SK-N-SH treated with all-trans-retinoic acid at 6 μM for 48 hours (cell line): ENCODE results near the gene AVPR1A.

Experiments
- ATAC-seq: fragments of 200-7000 bp; cut with Tn5 transposase; 3 replicates; pipeline ENCODE4 v1.9.1; 2020; ENCODE audit warnings: mild to moderate bottlenecking, moderate library complexity
- ARNTL ChIP-seq: fragments of 450-650 bp; formaldehyde crosslinking; IDR thresholded peaks from 2 replicates; pipeline ENCODE4 v1.5.0; 2020; ENCODE audit warnings: low read depth, mild to moderate bottlenecking, moderate library complexity, borderline replicate concordance
- BACH2 ChIP-seq: fragments of 250-450 bp; sonication (Bioruptor Pico); IDR thresholded peaks from 2 replicates; pipeline ENCODE4 v1.9.0; 2021; ENCODE audit warnings: mild to moderate bottlenecking, borderline replicate concordance
- CREB5 ChIP-seq: fragments of 250-450 bp; sonication (Bioruptor Pico); IDR thresholded peaks from 2 replicates; pipeline ENCODE4 v1.5.1; 2020; ENCODE audit warnings: low read depth, mild to moderate bottlenecking, moderate library complexity
- CSDC2 ChIP-seq: fragments of 250-450 bp; sonication (Bioruptor Pico); IDR thresholded peaks from 2 replicates; pipeline ENCODE4 v1.5.0; 2020; ENCODE audit warnings: mild to moderate bottlenecking, moderate library complexity
- CSRNP3 ChIP-seq: fragments of 250-450 bp; sonication (Bioruptor Pico); IDR thresholded peaks from 2 replicates; pipeline ENCODE4 v1.5.1; 2021; ENCODE audit warnings: mild to moderate bottlenecking, moderate library complexity
- ESRRG ChIP-seq: fragments of 250-450 bp; sonication (Bioruptor Pico); IDR thresholded peaks from 2 replicates; pipeline ENCODE4 v1.6.1; 2021; ENCODE audit warnings: mild to moderate bottlenecking
- GLIS3 ChIP-seq: fragments of 250-450 bp; sonication (Bioruptor Pico); IDR thresholded peaks from 2 replicates; pipeline ENCODE4 v1.5.0; 2020; ENCODE audit warnings: mild to moderate bottlenecking, moderate library complexity
- OSR1 ChIP-seq: fragments of 250-450 bp; sonication (Bioruptor Pico); IDR thresholded peaks from 2 replicates; pipeline ENCODE4 v1.8.0; 2022; ENCODE audit warnings: moderate library complexity, mild to moderate bottlenecking, inconsistent platforms
- PATZ1 ChIP-seq: fragments of 250-450 bp; sonication (Bioruptor Pico); IDR thresholded peaks from 2 replicates; pipeline ENCODE4 v1.8.0; 2020; ENCODE audit warnings: mild to moderate bottlenecking, moderate library complexity, borderline replicate concordance
- POU6F1 ChIP-seq: fragments of 250-450 bp; sonication (Bioruptor Pico); IDR thresholded peaks from 2 replicates; pipeline ENCODE4 v1.8.0; 2021; ENCODE audit warnings: low read depth, mild to moderate bottlenecking, moderate library complexity, borderline replicate concordance
- PPARA ChIP-seq: fragments of 250-450 bp; sonication (Bioruptor Pico); IDR thresholded peaks from 2 replicates; pipeline ENCODE4 v1.5.0; 2020; ENCODE audit warnings: mild to moderate bottlenecking, borderline replicate concordance
- TCF4 ChIP-seq: fragments of 250-450 bp; sonication (Bioruptor Pico); IDR thresholded peaks from 2 replicates; pipeline ENCODE4 v1.8.0; 2021; ENCODE audit warnings: mild to moderate bottlenecking, moderate library complexity, borderline replicate concordance
- TOX ChIP-seq: fragments of 250-450 bp; sonication (Bioruptor Pico); IDR thresholded peaks from 2 replicates; pipeline ENCODE4 v1.8.0; 2021; ENCODE audit warnings: mild to moderate bottlenecking, moderate library complexity, borderline replicate concordance
- TSHZ2 ChIP-seq: fragments of 250-450 bp; sonication (Bioruptor Pico); IDR thresholded peaks from 2 replicates; pipeline ENCODE4 v1.5.0; 2020; ENCODE audit warnings: mild to moderate bottlenecking, moderate library complexity
- ZC3H10 ChIP-seq: fragments of 250-450 bp; sonication (Bioruptor Pico); IDR thresholded peaks from 2 replicates; pipeline ENCODE4 v1.5.1; 2021; ENCODE audit warnings: mild to moderate bottlenecking, moderate library complexity
- ZFP3 ChIP-seq: fragments of 250-450 bp; sonication (Bioruptor Pico); IDR thresholded peaks from 2 replicates; pipeline ENCODE4 v1.5.0; 2020; ENCODE audit warnings: mild to moderate bottlenecking, moderate library complexity
- ZFP30 ChIP-seq: fragments of 450-650 bp; formaldehyde crosslinking; IDR thresholded peaks from 2 replicates; pipeline ENCODE4 v1.5.0; 2022; ENCODE audit warnings: mild to moderate bottlenecking, moderate library complexity
- ZNF565 ChIP-seq: fragments of 450-650 bp; formaldehyde crosslinking; conservative IDR thresholded peaks from 2 replicates; pipeline ENCODE4 v1.5.0; 2020; ENCODE audit warnings: low read depth, mild to moderate bottlenecking, moderate library complexity
- ZNF70 ChIP-seq: fragments of 450-650 bp; formaldehyde crosslinking; IDR thresholded peaks from 2 replicates; pipeline ENCODE4 v1.5.0; 2020; ENCODE audit warnings: mild to moderate bottlenecking, moderate library complexity
- ZNF8 ChIP-seq: fragments of 450-650 bp; formaldehyde crosslinking; IDR thresholded peaks from 2 replicates; pipeline ENCODE4 v1.5.0; 2020; ENCODE audit warnings: mild to moderate bottlenecking, moderate library complexity

The AVPR1A gene

GRCh38 chr12:63150713-63151622 is at the start of gene AVPR1A:
AVPR1A (minus strand) TSS chr12:63151201; CDS start chr12:63150836, 365 bp downstream.
- TF ChIP-seq ZFP3 (CRISPR knock-in tag) = no peak
- TF ChIP-seq ZC3H10 (CRISPR knock-in tag) = no peak
- no peak for TF ChIP-seq TSHZ2
- no peak for TF ChIP-seq CREB5
- TF ChIP-seq POU6F1 (CRISPR knock-in tag) = no peak
- no peak for TF ChIP-seq GLIS3
- no peak for TF ChIP-seq BACH2 (CRISPR knock-in tag)
- no peak for TF ChIP-seq ZNF565 (CRISPR knock-in tag)
- TF ChIP-seq TCF4 (CRISPR knock-in tag) = no peak
- TF ChIP-seq CSDC2 (CRISPR knock-in tag) = no peak
- no peak for TF ChIP-seq TOX (CRISPR knock-in tag)
- no peak for TF ChIP-seq ARNTL (CRISPR knock-in tag)
- TF ChIP-seq ESRRG (CRISPR knock-in tag) = no peak
- TF ChIP-seq PPARA = no peak
- no peak for TF ChIP-seq ZNF70 (CRISPR knock-in tag)
- TF ChIP-seq OSR1 = no peak
- TF ChIP-seq PATZ1 (CRISPR knock-in tag) = no peak
- TF ChIP-seq CSRNP3 = no peak
- peak; percentile 25 for ATAC-seq

- ATAC-seq = no peak
These were observed 45.2 kb upstream of the AVPR1A start for GRCh38 chr12:63196168-63196567.

More at GRCh38 chr12:63196168-63196567, 45.2 kb upstream of the AVPR1A start:
- TF ChIP-seq ZNF70 (CRISPR knock-in tag) (no peak), CSDC2 (CRISPR knock-in tag) (no peak), ZFP30 (no peak), ZNF8 (no peak), ZC3H10 (CRISPR knock-in tag) (no peak), OSR1 (no peak), ZNF565 (CRISPR knock-in tag) (no peak), CSRNP3 (no peak), ZFP3 (CRISPR knock-in tag) (no peak)
- TF ChIP-seq, all 23 proteins: peak for 0
